ENCODE data around the gene TMEM178B.

DNA sequence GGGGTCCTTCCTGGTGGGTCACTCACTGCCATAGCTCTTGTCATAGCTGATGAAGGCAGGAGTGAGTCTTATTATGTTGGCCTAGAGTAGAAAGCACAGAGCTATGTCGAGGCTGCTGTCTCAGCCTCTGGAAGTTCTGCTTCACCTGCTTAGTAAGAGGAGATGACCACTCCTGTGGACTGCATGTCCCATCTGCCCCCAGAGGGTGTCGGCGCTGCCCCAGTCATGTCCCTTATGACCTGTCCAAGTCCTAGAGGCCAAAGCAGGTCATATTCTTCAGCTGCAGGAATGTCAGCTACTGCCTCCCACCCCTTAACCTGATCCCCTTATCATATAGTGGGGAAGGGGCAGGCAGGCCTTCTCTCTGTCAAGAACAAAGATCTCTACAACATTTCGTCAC is 405.0 kb downstream of the TMEM178B start:
- TF ChIP-seq, protein P1, sequence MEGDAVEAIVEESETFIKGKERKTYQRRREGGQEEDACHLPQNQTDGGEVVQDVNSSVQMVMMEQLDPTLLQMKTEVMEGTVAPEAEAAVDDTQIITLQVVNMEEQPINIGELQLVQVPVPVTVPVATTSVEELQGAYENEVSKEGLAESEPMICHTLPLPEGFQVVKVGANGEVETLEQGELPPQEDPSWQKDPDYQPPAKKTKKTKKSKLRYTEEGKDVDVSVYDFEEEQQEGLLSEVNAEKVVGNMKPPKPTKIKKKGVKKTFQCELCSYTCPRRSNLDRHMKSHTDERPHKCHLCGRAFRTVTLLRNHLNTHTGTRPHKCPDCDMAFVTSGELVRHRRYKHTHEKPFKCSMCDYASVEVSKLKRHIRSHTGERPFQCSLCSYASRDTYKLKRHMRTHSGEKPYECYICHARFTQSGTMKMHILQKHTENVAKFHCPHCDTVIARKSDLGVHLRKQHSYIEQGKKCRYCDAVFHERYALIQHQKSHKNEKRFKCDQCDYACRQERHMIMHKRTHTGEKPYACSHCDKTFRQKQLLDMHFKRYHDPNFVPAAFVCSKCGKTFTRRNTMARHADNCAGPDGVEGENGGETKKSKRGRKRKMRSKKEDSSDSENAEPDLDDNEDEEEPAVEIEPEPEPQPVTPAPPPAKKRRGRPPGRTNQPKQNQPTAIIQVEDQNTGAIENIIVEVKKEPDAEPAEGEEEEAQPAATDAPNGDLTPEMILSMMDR (IDR thresholded peaks at IDR 0.05) = no peak
- no peak for TF ChIP-seq EZH2 (IDR thresholded peaks at IDR 0.05; ENCODE audit: borderline replicate concordance, insufficient read depth, low read depth, low read length, poor library complexity, severe bottlenecking)

Data from B cell (primary cell).